ENCODE data around the gene IL4R.

GRCh38 chr16:27404163-27404823 is 90.5 kb downstream of the IL4R start:
- TF ChIP-seq, protein P1, sequence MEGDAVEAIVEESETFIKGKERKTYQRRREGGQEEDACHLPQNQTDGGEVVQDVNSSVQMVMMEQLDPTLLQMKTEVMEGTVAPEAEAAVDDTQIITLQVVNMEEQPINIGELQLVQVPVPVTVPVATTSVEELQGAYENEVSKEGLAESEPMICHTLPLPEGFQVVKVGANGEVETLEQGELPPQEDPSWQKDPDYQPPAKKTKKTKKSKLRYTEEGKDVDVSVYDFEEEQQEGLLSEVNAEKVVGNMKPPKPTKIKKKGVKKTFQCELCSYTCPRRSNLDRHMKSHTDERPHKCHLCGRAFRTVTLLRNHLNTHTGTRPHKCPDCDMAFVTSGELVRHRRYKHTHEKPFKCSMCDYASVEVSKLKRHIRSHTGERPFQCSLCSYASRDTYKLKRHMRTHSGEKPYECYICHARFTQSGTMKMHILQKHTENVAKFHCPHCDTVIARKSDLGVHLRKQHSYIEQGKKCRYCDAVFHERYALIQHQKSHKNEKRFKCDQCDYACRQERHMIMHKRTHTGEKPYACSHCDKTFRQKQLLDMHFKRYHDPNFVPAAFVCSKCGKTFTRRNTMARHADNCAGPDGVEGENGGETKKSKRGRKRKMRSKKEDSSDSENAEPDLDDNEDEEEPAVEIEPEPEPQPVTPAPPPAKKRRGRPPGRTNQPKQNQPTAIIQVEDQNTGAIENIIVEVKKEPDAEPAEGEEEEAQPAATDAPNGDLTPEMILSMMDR (conservative IDR thresholded peaks at IDR 0.05; ENCODE audit: low read length), result no peak
- TF ChIP-seq EZH2phosphoT487 (IDR thresholded peaks at IDR 0.05; ENCODE audit: borderline replicate concordance, low read depth, low read length), result no peak

Measured in OCI-LY7 (cell line).